Astrocyte (in vitro differentiated cells and primary cell): Measurements from ENCODE around the gene CHADL.

Source experiments
- CTCF ChIP-seq: IDR thresholded peaks from 2 replicates; pipeline ENCODE4 v1.5.1; 2011; ENCODE audit warnings: low read depth, mild to moderate bottlenecking, inconsistent platforms, low read length, moderate library complexity; ENCODE audit not compliant: insufficient read depth
- EZH2 ChIP-seq: IDR thresholded peaks from 2 replicates; pipeline ENCODE4 v1.6.1; 2012; ENCODE audit warnings: mild to moderate bottlenecking, low read length, inconsistent platforms; ENCODE audit not compliant: insufficient read depth

- no peak for TF ChIP-seq CTCF
- no peak for TF ChIP-seq EZH2
Observed at GRCh38 chr22:41215409-41215808, 25.3 kb downstream of the CHADL start.
